ENCODE measurements around the gene TNP2.

DNA sequence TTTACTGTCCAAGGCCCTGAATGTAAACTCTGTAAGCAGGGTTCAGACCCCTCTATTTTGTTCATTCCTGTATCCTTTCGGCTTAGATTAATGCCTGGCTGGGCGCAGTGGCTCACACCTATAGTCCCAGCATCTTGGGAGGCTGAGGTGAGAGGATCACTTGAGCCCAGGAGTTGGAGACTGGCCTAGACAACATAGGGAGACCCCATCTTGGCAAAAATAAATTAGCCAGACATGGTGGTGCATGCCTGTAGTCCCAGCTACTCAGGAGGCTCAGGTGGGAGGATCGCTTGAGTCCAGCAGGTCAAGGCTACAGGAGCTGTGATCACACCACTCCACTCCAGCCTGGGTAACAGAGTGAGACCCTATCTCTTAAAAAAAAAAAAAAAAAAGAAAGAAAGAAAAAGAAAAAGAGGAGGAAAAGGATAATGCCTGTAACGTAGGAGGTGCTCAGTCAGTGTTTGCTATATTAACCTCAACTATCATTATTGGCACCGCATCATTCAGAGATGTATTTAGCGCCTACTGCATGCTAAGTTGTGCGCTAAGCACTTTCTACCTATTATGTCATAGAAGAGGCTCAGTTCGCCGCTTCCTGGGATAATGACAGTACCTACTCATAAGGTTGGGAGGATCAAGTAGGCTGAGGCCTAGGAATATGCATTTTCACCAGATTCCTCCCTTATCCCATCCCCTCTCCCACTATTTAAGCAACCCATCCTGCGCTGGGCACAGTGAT is 18.2 kb downstream of the TNP2 start:
- TF ChIP-seq, protein P1, sequence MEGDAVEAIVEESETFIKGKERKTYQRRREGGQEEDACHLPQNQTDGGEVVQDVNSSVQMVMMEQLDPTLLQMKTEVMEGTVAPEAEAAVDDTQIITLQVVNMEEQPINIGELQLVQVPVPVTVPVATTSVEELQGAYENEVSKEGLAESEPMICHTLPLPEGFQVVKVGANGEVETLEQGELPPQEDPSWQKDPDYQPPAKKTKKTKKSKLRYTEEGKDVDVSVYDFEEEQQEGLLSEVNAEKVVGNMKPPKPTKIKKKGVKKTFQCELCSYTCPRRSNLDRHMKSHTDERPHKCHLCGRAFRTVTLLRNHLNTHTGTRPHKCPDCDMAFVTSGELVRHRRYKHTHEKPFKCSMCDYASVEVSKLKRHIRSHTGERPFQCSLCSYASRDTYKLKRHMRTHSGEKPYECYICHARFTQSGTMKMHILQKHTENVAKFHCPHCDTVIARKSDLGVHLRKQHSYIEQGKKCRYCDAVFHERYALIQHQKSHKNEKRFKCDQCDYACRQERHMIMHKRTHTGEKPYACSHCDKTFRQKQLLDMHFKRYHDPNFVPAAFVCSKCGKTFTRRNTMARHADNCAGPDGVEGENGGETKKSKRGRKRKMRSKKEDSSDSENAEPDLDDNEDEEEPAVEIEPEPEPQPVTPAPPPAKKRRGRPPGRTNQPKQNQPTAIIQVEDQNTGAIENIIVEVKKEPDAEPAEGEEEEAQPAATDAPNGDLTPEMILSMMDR (IDR thresholded peaks at IDR 0.05), result no peak
- no peak for TF ChIP-seq POLR2AphosphoS5 (IDR thresholded peaks at IDR 0.05)
